ENCODE measurements around the gene SYNE2.

The SYNE2 gene

DNA sequence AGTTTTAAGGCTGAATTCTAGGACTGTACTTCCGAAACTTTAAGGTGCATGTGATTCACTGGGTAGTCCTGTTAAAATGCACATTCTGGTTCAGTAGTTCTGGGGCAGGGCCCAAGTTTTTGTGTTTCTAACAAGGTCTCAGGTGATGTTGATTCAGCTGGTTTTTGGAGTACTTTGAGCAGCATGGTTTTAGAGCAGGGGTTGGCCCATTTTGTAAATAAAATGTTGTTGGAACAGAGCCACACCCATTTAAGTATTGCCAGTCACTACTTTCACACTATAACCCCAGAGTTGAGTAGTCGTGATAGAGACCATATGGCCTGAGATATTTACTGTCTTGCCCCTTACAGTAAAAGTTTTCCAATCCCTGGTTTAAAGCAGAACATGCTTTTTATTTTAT is 111.3 kb downstream of the SYNE2 start:
- DNase-seq: no peak

GRCh38 chr14:63966407-63966806 is 113.6 kb downstream of the SYNE2 start:
- DNase-seq: no peak

GRCh38 chr14:63972323-63972932 is 119.6 kb downstream of the SYNE2 start:
- DNase-seq: no peak

- no peak for DNase-seq
Measured at GRCh38 chr14:63974176-63974575, 121.4 kb downstream of the SYNE2 start.

DNA sequence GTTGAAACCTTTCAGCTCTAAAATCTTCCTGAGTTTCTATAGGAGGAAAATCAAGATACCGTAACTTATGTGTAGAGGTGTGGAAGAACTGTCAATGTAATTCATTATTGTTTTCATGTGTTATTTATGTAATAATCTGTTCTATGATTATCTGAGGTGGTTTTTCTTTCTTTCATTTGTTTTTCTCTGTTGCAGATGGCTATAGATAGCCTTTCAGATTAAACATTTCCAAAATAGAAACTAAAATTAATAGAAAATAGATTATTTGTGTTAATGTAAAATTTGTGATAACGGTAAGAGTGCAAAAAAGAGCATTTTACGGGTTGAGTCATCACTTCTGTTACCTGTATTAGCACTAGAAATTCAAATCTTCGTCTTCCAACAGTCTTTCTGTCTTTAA is 128.8 kb downstream of the SYNE2 start:
- DNase-seq: no peak

DNA sequence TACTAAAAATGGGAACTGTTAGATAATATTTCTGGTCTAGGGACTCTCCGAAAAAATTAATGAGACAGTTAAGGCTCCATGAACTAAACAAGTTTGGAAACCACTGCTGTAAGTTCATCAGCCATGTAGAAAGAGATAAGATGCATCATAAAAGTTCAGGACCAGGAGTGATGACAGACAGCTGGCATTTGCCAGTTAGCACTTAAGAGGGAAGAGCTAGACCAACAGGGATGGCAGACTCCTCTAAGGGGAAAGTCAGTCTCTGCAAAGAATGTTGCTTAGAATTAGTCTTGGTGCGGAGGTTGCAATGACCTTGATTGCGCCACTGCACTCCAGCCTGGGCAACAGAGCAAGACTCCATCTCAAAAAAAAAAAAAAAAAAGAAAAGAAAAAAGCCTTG is 129.4 kb downstream of the SYNE2 start:
- no peak for DNase-seq

DNA sequence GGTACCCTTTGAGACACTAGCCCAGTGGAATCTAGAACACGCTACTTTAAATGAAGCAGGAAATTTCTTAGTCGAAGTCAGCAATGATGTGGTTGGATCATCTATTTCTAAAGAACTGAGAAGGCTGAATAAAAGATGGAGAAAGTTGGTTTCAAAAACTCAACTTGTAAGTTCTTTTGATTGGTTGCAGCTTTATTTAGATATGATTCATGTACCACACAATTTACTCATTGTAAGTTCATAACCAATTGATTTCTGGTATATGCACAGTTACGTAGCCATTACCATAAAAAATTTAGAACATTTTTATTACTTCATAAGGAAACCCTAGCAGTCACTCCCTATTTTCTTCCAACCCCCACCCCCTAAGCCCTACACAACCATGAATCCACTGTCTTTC is 129.8 kb downstream of the SYNE2 start:
- DNase-seq: no peak

DNA sequence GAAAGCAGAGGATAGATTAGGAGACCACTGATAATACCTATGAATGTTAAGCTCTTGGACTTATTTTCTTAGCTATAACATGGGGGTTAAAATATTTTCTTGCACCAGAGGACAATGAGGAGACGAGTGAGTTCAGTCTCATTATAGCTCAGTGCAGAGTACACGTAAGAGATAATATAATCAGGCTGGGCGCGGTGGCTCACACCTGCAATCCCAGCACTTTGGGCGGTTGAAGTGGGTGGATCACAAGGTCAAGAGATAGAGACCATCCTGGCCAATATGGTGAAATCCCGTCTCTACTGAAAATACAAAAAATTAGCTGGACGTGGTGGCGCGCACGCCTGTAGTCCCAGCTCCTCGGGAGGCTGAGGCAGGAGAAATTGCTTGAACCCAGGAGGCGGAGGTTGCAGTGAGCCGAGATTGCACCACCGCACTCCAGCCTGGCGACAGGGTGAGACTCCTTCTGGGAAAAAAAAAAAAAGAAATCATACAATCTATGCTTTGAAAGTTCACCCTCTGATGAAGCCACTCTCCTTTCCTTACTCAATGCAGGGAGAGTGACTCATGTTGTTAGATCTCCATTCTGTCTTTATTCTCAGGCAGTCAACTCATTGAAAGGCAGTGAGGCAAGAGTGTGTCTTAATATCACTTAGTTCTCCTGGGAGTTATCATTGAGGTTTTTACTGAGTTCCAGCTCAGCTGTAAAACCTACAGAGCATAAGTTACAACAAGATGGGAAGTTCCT is 134.2 kb downstream of the SYNE2 start:
- DNase-seq: no peak

DNA sequence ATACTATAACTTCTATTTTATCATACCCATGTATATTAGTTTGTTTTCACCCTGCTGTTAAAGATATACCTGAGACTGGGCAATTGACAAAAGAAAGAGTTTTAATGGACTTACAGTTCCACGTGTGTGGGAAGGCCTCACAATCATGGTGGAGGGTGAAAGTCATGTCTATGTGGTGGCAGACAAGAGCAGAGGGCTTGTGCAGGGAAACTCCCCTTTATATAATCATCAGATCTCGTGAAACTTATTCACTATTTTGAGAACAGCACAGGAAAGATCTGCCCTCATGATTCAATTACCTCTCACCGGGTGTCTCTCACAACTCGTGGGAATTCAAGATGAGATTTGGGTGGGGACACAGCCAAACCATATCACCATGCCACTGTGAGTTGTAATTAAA is 135.8 kb downstream of the SYNE2 start:
- no peak for DNase-seq

- no peak for DNase-seq
Measured at GRCh38 chr14:63991833-63992232, 139.0 kb downstream of the SYNE2 start.

- DNase-seq: no peak
Measured at GRCh38 chr14:63992858-63993257, 140.1 kb downstream of the SYNE2 start.

GRCh38 chr14:63993992-63994391 is 141.2 kb downstream of the SYNE2 start:
- no peak for DNase-seq

DNA sequence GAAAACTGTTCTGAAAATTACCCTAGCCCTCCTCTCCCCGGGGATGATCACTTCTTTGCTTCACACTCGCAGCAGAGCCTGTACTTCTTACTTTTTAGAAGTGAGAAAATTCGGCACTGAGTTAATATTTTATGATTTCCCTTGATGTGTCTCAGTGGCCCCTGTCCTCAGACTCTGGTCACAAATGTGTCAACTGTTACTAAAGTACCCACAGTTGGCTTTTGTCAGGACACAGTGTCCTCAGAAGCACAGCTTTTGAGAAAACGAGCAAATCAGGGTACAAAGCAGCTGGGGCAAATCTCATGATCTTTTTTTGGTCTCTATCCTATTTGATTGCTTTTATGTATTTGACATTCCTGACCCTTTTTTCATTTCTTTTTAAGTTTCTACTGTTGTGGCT is 142.5 kb downstream of the SYNE2 start:
- no peak for DNase-seq

- DNase-seq: no peak
Measured at GRCh38 chr14:63996016-63996415, 143.2 kb downstream of the SYNE2 start.

GRCh38 chr14:63996625-63997220 is 143.9 kb downstream of the SYNE2 start:
- no peak for DNase-seq

GRCh38 chr14:64000749-64001148 is 147.9 kb downstream of the SYNE2 start:
- no peak for DNase-seq

GRCh38 chr14:64005822-64006221 is 153.0 kb downstream of the SYNE2 start:
- no peak for DNase-seq

- no peak for DNase-seq
Measured at GRCh38 chr14:64008016-64008415, 155.2 kb downstream of the SYNE2 start.

GRCh38 chr14:64012003-64012402 is 159.2 kb downstream of the SYNE2 start:
- no peak for DNase-seq

- no peak for DNase-seq
Measured at GRCh38 chr14:64012720-64013119, 159.9 kb downstream of the SYNE2 start.

GRCh38 chr14:64025479-64025878 is 172.7 kb downstream of the SYNE2 start:
- DNase-seq: no peak

DNA sequence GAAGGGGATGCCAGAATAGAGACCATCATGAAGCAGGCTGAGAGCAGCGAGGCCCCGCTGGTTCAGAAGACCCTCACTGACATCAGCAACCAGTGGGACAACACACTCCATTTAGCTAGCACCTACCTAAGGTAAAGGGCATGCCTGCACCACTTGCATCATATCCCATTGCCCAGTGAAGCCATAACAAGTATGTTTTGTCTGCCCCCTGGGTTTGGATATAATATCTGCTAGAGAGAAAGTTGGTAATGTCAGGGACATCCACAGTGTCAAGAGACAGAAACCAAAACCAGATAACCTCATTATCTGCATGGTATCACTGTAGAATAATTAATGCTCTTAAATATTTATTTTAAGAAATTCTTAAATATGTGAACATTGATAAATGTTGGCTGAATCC is 173.8 kb downstream of the SYNE2 start:
- DNase-seq: no peak

DNA sequence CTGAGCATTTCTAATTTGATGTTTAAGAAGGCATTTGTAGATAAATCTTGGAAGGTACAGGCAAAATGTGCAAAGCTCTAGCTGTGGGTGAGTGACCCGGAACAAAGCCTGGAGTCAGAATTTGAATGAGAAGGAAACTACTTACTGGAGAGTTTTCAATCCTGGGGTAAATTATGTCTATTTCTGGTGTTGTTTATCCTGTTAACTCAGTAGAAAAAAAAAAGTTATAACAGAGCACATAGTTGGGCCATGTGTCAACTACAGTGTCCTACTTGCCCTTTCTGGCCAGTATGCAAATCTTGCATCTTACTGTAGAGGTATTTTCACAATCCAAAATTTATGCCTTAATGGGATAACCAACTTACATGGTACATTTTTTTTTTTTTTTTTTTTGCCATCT is 182.3 kb downstream of the SYNE2 start:
- no peak for DNase-seq
